Measurements from ENCODE around the gene JMJD7.
A peak's percentile ranks its signal among the peaks of the same experiment; 100 is the strongest.

JMJD7 gene

DNA sequence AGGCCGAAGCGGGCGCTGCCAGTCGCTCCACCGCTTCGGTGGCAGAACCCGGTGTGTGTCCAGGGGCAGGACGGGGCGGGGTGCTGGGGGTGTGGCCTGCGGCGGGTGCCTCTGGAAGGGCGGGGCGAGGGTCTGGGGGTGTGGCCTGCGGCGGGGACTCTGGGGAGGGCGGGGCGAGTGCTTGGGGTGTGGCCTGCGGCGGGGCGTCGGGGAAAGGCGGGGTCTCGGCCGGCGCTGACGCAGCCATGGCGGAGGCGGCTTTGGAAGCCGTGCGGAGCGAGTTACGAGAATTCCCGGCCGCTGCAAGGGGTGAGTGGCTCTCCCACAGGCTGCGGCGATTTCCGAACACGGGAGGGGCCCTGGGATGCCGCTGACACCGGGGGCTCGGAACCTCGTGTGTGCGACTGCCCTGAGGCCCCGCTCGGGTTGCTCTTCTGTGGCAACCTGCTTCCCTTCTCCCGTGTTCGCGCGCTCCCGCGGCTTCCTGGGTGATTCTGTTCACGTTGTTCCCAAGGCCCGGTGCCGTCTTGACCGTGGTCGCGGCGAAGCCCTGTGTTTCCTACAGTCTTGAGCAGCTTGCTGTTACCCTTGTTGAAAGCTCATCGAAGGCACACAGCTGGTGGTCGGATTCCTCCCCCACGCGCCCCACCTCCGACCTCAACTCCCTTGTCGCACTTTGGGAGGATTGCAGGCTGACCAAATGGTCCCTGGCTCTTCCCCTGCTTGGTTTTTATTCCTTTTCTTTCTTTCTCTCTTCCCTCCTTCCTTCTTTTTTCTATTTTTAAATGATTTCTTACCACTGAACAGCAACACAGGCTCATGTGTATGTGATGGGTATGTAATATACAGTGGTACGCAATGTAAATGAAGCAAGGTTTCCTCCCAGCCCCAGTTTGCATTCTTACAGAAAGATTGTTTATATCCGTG is at the start of gene JMJD7:
TSS of gene JMJD7 (plus strand) at position 213 of the 927 bp plus-strand sequence. CDS start at position 246, 33 bp downstream.
- peak; percentile 97 for DNase-seq

DNA sequence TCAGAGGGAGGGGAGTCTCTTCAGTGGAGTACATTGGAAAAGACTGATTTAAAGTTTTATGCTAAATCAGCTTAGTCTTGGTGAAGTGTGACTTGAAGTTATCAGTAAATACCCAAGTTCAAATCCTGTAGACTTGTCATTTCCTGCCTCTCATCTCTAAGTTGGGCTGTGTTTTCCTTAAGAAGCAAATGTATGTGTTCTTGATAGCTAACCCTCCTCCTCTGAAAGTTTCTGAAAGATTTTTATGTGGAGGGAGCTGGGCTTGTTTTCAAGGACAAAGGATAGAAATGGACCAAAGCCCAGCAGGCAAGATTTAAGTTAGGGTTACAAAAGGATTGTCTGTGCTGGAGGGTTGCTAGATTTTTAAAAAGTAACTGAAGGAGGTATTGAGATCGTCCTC is 49.4 kb upstream of the JMJD7 start:
- no peak for DNase-seq

DNA sequence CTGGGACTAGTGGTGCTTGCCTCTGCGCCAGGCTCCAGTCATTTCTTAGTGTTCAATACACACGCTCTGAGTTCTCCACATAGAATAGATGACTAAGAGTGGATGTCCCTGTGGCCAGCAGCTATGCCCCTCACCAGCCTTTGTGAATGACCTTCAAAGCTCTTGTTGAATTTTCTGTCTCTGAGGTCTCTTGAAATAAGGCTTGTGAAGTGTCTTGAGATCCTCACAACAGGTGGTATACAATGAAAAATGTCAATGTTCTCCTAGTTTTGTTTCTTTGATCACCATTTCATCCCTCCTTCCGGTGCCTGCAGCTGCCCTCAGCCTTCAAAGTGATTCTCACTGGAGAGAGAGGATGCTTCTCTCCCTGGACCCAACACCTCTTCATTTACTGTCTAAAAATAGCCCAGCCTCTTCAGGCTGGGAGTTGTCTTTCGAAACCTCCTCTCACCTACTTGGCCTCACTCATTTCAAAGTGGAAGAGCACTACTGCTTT is 48.2 kb upstream of the JMJD7 start:
- no peak for DNase-seq

DNA sequence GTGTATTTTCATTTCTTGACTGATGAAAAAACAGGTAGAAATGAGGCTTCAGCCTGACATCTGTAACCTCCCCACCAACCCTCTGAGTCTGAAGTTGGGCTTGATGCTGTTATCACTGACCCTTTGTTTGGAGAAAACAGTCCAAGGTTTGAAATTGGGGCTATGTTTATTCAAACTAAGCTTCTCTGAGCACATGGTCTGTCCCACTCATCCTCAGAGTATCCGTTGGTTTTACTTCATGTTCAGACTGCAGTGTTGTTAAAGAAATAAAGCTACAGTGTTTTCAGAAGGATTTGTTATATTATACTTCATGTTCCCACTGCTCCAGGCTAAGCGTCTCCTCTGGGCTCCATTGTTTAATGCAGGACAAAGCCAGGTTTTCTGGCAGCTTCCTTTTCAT is 47.6 kb upstream of the JMJD7 start:
- no peak for DNase-seq

DNA sequence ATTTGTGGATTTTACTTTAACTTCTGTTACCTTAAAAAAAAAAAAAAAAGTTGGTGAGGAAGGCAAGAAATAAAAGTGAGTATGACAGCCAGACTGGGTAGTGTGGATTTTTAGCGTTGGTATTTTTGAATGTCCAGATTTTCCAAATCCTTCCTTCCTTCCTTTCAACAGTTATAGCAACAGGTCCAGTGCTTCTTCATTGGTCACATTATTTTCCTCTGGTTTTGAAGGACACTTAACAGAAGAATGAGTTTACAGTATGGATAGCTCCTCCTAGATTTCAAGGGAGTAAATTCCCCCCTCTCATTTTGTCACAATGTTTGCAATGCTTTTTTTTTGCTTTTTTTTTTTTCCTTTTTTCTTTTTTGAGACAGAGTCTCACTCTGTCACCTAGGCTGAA is 47.2 kb upstream of the JMJD7 start:
- DNase-seq = no peak

DNA sequence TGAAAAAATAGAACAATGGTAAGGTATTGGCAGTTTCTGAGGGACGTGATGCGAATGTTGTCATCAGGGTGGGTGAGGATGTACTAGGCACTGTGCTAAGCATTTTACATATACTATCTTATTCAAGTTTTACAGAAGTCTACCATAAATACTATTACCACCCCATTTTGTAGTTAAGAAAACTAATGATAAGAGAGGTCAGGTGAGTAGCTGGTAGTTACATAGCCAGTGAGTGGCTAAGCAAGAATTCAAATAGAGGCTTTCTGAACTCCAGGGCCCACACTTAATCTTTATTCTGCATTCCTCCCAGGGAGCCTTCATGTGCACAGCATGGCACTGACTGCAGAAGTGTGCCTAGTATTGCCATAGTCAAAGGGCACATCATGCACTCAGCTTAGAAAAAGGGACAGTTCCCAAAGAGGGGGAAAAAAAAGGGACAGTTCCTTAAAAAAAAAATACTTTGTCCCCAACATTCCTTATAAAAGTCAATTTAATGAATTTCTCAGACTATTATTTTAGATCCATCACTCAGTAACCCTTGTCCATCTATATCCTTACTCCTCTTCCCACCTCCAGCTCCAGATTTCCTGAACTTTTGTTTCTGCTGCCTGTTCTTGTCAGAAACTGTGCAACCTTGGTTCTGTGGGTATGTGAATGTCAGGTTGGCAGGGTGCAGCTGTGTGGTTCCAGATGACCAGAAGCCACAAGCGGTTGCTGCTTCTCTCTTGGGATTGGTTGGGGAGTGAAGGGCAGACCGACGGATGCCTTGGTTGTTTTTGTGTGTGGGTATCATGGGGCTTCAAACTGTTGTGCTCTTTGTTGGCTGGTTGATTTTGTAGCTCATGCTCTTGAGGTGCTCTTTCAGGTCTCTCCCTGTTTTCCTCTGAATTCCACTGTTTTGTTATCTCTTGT is 45.3 kb upstream of the JMJD7 start:
- DNase-seq = no peak

DNA sequence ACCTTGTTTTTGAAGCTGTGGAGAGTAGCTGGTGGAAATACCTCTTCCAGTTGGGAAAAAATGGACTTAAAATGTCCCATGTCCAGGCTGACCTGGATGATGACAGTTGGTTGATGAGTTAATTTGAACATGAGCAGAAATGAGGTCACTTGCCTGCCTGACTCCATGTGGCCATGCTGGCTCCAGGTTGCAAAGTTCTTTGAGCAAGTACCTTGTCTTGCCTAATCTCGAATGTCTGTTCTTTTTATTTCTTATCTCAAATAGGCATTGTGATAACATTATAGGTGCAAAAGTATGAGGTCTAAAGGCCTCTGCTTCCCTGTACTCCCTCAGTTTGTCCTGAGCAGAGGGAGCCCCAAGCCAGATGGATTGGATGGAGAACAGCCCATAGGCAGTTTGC is 44.6 kb upstream of the JMJD7 start:
- no peak for DNase-seq

DNA sequence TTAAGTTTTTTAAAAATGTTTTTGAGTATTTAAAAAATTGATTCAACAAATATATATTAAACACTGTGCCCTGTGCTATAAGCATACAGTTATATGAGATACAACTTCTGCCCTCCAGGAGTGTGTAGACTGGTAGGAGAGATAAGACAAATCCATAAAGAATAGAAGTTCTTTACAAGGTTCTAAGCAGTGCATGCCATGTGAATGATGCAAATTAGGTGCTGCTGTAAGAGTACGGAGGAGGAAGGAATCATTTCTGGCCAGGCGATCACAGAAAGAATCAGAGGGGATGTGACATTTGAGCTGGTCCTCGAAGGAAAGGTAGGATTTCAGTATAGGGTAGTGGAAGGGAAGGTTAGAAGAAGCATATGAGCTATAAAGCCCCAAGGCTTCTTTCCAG is 39.6 kb upstream of the JMJD7 start:
- DNase-seq = no peak

DNA sequence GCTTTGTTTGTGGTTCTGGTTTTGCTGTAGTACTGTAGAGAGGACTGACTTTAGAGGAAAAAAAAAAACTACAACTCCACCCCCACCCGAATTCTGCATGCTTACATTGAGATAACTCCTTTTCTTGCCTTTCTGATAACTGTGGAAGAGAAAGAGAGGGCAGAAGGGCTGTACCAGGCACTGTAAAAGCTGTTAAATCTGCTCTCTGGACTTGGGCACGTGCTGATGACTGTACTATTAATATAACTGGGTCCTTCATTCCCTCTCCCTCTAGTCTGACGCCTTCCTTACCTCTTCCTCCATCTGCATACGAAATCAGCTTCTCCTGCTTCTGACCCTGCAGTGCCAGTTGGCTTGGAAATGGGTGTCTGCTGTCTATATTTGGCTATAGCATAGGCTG is 38.7 kb upstream of the JMJD7 start:
- DNase-seq = no peak

DNA sequence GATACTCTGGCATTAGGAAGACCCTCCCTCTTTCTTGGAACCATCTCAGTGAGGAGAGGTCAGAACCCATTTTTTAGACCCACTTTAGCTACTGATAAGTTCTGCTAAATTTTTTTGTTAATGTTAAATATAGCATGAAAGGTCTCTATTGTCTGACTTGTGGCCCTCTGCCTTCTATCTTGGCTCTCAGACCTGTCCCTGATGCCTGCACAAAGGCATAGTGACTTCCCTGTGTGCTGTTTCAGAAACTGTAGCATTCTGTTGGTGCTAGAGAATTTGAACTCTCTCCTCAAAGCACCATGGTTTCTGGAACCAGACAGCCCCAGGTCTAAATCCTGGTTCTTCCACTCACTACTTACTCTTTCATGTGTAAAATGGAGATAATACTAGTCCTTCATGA is 38.2 kb upstream of the JMJD7 start:
- DNase-seq = no peak

DNA sequence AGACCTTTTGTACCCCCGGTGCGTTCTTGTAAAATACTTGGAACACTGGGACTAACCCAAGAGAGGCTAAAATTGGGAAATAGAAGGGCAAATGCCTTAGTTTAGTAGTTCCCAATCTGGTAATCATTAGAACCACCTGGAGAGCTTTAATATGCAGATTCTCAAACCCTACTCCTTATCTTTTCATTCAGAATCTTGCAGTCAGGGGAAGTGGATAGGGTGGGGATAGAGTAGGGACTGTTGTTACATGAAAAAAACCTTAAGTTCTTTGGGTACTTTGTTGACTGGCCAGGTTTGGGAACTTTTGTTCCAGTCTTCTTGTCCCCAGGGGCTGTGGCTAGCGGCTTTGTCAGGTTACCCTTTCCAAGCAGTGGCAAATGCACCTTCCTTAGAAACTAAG is 37.7 kb upstream of the JMJD7 start:
- no peak for DNase-seq

DNA sequence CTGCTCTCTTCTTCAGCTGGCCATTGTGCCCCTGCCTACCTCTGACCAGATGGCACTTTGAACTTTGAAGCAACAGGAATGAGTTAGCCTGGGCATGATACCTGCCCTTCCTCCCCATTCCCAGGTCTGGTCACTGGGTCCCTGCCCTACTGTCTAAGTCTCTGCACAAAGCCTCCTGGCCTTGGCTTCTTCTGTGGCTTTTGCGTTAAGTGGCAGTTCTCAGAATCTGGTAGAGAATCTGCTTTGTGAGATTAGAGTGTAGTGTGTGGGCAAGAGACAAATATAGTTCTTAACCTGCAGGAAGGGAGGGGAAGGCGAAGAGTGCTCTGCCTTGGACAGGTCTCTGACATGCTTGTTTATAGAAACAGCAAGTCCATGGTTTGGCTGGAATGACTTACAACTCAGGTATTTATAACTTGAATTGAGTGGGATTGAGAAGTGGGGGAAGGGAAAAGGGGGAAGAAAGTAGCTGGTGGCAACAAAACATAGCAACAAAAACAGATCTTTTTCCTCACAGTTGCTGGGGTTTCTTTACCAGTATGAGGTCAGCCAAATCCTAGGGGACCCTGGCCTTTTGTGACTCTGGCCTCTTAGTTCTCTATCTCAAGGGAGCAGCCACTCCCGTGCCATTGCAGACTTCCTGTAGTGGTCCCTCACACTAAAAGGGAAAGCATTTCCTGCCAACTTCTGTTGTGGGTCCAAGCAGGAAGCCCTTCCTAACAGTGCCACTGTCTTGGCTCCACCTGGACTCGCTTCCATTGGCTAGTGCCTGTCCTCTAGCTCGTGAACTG is 36.9 kb upstream of the JMJD7 start:
- no peak for DNase-seq

DNA sequence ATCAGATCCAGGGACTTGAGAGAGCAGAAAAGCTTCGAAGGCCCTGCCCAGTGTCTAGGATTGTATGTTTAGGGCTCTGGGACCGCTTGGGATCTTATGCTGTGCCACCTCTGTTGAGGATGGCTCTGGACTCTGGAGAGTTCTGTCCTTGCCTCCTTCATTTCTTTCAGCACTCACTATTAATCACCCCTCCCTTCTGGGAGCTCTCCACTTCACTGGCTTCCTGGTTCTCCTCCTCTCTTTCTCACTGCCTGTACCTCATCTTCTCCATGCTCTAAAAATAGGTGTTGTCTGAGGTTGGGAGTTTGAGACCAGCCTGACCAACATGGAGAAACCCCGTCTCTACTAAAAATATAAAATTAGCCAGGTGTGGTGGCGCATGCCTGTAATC is 36.4 kb upstream of the JMJD7 start:
- no peak for DNase-seq

DNA sequence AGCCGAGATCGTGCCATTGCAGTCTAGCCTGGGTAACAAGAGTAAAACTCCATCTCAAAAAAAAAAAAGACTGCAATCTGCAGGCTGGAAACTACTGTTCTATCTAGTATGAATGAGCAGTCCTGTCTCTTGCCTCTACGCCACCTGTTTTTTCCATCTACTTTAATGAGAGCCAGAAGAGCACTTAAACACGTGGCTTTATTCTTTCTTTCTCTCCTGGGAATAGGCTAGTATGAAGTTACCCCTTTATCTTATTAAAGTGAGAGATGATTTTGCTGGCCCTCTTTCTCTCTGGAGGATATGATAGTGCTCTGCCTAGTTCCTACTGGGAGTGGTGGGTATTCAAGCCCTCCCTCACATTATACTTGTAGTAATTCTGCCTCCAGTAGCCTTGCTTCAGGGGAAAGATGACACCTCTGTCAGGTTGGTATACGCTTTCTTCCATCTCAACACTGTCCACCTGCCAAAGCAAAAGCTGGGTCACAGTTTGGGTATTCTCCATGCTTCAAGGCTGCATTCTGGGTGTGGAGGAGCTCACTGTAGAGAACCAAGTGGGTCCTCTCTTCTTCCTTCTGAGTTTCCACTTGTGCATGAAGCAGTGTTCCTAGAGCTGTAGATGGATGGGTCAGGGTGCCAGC is 35.8 kb upstream of the JMJD7 start:
- no peak for DNase-seq

DNA sequence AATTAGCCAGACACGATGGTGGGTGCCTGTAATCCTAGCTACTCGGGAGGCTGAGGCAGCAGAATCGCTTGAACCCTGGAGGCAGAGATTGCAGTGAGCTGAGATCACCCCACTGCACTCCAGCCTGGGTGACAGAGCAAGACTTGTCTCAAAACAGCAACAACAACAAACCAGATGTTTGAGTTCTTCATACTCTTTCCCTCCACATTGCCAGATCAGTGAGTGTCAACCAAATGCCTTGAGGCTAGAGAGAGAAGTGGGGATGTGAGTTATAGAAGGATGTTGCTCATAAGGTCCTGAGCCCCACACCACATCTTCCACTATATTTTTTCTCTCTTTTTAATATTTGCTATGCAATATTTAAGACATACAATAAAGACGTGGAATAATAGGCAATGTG is 33.8 kb upstream of the JMJD7 start:
- DNase-seq = no peak

DNA sequence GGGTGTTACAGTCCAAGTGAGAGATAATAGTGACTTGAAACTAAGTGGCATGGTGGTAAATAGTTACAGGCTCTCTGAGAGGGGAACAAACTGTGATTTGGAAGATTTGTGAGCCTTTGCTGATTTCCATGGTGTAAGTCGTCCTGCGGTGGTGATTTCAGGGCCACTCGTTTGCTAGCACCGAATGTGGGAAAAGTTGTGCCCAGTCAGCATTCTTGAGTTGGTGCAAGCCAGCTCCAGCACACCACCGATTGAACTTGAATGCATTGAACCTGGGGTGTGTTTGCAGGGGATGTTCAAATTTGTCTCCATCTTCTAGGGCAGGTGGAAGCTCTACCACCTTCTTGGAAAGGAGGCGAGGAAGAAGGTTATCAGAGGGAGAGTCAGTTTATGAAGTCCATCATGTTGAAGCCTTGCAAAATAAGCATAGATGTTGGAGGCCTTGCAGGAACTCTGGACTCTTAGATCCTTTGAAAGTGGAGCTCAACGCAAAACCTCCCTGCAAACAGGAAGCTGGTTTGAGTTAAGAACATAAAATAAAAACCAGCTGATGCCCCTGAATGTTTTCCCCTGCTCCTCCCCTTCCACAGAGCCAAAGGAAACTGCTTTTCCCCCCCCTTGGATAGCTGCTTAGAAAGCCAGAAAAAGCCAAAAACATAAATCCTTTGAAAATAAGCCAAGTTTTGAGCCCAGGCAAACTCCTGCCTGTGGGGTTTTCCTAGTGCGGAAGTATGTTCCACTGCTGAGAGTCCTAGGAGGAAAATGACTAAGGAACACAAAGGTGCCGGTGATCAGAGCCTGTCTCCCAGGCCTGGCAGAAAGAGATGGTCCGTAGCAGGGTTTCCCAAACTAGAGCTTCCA is 31.7 kb upstream of the JMJD7 start:
- peak; percentile 61 for DNase-seq

DNA sequence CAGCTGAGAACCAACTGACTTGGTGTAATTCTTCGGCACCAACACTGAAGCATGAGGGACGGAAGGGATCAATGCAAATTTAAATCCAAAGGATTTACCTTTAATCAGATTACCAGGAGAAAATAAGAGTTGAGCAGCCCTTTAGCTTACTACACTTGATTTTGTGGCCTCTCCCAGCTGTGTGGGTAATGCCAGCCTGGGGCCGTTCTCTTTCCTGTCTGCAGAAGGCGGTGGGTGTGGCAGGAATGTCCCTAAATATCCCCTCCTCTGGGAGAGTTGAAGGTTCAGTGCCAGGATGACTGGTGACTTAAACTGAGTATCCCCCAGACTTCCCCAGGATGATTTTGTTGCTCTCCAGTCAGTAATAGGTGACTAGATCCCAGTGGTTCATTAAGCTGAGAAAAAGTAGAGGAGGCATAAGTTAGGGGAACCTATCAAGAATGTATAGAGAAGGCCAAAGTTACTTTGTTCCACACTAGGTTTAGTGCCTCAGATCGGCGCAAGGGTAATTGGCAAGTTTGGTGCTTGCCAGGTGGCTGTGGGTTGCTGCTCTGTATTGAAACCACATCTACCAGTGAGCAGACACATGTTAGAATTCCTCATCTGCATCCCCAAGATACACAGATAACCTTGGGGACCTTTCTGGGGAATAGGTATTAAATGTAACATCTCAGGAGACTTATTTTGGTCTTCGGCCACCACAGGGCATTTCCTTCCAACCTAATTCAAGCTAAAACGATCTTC is 30.5 kb upstream of the JMJD7 start:
- no peak for DNase-seq

DNA sequence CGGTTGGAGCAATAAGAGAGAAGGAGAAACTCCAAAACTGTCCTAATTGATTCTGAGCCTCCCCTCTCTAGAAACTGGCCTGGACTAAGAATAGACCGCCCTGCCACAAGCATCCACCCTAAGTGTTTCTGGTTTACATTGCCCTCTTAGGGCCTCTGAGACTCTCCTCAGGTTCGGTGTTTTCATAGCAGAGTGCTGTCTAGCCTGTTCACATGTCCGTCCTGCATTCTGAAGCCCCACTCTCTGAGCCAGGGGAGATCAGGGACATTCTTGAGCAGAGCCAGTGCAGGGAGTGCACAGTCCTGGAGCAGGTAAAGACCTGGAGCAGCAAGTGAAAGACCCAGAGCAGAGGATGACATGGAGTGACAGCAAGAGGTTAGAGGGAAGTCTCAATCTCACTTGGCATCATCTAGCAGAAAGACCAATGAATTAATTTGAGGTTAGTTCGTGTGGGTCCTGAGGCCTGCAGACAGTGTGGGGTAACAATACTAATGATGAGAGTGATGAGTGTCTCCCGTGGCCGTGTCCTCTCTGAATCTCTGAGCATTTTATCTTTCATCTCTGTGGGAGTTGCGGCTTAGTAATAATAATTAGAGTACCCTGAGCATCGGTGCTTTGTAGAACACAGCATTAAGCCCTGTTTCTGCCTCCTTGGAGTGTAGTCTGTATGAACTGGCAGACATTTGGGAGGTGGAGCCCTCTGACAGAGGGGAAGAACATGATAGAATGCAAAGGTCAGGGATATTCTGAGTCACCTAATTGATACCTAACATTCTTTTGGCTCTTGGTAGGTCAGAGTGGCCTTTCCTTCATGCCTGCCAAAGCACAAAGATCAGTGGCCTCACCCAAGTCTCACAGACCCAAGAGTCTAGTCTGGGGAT is 29.0 kb upstream of the JMJD7 start:
- no peak for DNase-seq

DNA sequence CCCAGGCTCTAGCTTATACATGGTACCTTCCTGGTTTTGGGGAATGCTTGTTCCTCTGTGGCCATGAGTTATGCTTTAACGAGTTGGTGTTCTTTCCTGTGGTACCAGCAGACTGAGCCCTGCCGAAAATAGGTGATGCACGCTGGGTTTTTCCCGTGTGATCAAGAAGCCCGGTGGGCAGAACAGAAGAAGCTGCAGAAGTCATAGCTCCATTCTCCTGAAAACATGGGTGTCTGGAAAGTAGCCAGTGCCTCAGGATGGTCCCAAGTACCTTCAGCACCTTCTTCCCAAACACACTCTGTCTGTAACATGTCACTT is 28.4 kb upstream of the JMJD7 start:
- DNase-seq = no peak

DNA sequence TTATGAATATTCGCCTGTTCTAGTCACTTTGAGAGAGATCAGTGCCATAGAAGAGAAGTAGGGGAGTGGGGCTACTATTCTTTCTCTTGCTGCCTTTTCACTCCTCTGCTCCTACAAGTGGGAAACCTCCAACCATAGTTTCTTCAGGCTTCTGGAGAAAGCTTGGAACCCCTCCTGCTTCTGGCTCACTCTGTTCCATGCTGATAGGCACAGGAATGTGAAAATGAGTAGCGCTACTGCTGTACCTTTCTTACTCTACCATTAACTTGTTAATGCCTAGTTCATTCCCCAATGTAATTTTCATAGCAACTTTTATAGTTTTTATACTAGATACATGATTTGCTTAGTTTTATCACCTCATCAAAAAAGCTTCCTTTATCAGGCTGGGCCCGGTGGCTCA is 26.7 kb upstream of the JMJD7 start:
- DNase-seq = no peak
